Coronary artery (tissue), 2 donors: ENCODE data around the gene STMN1.
A peak's percentile ranks its signal among the peaks of the same experiment; 100 is the strongest.

Experiments used
- DNase-seq: peaks from one replicate; pipeline ENCODE4 v3.0.0-alpha.2; 2017; ENCODE audit warnings: low spot score
- H3K27ac ChIP-seq, 2 donors: fragments of 200-600 bp; sonication (generic); one replicate each; pipeline ENCODE4 v1.5.1; 2016 to 2019
- H3K4me3 ChIP-seq: fragments of 200-600 bp; sonication (generic); 2 replicates; pipeline ENCODE4 v1.5.1; 2016; ENCODE audit warnings: mild to moderate bottlenecking, moderate library complexity
- TF ChIP-seq, protein P1 (sequence below): fragments of 200-600 bp; sonication (generic); IDR thresholded peaks from one replicate; pipeline ENCODE4 v1.5.1; 2019; ENCODE audit warnings: antibody characterized with exemption

The STMN1 gene

DNA sequence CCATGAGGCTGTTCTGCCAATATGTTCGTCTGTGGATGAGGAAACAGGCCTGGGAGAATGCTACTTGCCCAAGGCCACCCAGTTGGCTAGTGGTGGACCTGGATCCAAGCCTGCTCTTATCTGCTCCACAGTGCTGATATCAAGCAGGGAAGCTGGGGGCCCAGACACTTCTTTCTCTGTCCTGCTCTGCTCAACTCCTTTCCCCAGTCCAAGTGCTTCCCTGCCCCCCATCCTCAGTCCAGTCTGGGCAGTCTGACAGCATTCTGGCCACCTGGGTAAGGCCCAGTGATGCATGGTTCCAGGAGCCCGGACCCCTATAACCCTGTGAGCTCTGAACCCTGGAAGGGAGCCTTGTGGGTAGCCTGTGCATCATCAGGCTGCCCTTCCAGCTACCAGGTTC lies 26.5 kb downstream of the STMN1 start:
- no peak for DNase-seq
- no peak overlapping the region for H3K27ac ChIP-seq
- TF ChIP-seq, protein P1, sequence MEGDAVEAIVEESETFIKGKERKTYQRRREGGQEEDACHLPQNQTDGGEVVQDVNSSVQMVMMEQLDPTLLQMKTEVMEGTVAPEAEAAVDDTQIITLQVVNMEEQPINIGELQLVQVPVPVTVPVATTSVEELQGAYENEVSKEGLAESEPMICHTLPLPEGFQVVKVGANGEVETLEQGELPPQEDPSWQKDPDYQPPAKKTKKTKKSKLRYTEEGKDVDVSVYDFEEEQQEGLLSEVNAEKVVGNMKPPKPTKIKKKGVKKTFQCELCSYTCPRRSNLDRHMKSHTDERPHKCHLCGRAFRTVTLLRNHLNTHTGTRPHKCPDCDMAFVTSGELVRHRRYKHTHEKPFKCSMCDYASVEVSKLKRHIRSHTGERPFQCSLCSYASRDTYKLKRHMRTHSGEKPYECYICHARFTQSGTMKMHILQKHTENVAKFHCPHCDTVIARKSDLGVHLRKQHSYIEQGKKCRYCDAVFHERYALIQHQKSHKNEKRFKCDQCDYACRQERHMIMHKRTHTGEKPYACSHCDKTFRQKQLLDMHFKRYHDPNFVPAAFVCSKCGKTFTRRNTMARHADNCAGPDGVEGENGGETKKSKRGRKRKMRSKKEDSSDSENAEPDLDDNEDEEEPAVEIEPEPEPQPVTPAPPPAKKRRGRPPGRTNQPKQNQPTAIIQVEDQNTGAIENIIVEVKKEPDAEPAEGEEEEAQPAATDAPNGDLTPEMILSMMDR: no peak
- no peak overlapping the region for H3K4me3 ChIP-seq

DNA sequence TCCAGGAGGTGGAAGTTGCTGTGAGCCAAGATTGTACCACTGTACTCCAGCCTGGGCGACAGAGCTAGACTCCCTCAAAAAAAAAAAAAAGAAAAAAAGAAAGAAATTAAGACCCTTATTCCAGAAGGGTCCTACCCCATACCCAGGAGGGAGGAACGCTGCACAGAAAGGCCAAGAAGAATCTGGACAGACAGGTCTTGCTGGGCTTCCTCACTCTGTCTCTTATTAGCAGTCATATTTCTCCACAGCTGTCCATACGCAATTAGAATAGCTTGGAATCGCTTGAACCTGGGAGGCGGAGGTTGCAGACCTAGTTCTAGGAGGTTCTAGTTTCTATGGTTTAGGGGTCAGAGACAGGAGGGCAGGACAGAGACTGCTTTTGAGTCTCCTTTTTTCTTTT lies 27.5 kb downstream of the STMN1 start:
- TF ChIP-seq, protein P1: no peak
- H3K27ac ChIP-seq: no peak overlapping the region
- no peak overlapping the region for H3K4me3 ChIP-seq
- no peak for DNase-seq

DNA sequence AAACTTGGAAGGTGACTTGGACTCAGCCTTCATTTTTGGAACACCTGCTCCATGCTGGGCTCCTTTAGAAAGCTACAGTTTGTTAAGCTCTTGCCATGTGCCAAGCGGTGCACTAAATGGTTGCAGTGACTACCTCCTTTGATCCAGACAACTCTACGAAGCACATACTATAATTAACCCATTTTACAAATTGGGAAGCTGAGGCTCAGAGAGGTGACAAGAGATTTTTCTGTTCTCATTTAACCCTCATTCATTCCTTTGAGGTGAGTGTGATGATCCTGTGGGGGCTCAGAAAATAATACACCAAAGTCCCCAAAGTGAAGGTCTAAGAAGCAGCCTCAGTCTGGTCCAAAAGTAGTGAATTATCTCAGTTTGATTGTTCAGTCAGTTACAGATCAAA lies 29.1 kb downstream of the STMN1 start:
- H3K27ac ChIP-seq: no peak overlapping the region
- DNase-seq: no peak
- no peak overlapping the region for H3K4me3 ChIP-seq
- TF ChIP-seq, protein P1: no peak

DNA sequence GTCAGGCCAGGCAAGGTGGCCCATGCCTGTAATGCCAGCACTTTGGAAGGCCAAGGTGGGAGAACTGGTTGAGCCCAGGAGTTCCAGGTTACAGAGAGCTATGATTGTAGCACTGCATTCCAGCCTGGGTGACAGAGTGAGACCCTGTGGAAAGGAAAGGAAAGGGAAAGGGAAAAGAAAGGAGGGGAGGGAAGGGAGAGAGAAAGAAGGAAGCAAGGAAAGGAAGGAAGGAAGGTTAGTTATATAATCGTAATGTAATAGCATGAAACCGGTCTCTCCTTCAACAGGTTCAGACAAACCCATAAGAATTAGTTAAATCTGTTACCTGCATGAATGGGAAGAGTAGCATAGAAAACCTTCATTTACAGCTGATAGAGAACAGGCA lies 29.5 kb downstream of the STMN1 start:
- DNase-seq: no peak
- no peak overlapping the region for H3K27ac ChIP-seq
- TF ChIP-seq, protein P1: no peak
- no peak overlapping the region for H3K4me3 ChIP-seq

DNA sequence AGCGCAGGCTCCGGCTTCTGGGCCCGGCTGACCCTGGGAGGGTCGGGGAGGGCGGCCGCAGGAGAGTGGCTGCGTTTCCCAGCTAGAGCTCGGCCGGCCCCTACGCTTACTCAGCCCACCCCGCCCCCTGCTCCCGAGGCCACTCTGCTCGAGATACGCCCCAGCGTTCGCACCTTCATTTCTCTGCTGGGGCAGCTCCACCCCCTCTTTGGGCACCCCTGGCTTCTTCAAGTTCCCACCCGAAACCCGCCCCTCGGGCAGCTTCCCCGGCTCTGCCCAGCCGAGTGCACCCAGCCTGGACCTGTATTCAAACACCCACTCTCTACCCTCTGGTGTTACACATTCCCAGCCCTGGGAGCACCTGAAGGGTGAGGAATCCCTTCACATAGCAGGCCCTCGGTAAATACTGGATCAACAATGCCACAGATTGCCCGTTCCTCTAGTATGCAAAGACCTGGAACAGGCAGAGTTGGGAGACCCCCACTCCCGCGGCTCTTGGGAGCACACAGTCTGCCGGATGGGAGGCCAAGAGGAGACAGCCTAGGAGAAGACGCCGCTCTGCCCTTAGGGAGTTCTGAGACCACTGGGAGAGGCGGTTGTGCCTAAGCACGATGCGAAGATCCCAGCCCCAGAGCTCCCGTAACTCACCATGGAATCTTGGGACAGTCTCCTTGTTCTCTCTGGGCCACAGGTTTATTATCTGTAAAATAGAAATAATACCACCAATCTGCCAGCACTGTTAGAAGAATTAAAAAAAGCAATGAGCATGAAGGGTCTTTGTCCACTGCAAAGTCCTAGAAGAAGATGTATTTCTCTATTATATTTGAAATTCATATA lies 30.1 kb downstream of the STMN1 start:
- Histone ChIP-seq H3K4me3 (peak overlapping the region; percentile 87), H3K27ac (peak overlapping the region; percentile 60 to 84)
- TF ChIP-seq, protein P1: no peak
- no peak for DNase-seq

DNA sequence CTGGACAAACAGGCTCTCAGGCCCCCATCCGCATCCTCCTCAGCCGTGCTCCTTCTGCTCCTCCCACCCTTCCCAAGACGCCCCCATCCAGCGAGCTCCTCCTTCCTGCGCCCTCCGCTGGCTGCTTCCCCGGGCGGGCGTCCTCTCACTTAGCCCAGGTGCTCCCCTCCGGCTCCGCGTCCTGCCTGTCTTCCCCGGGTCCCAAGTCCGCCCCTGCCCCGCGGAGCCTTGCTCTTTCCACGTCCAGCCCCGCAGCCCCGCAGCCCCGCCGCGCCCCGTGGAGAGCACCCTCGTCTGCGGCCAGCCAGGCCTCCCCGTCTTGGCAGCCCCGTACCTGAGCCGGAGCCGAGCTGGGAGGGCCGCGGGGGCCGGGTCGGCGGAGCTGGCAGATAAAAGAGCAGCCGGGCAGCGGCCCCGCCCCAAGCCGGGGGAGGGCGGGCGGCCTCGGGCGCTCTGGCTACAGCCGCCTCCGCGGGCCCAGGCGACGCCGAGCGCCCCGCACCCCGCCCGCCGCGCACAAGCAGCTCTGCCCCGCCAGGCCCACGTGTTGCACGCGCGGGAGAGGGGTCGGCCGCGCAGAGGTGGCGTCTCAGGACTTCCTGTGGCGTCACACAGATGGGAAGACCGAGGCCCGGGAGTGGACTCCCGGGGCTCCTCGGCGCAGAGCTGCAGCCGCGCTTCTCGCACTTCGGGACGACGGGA lies 30.9 kb downstream of the STMN1 start, which contains the start of gene PAQR7:
Gene PAQR7, minus strand, starts transcription at position 555 of the 702 bp plus-strand sequence. CDS start 11,869 bp downstream, outside the sequence.
- Histone ChIP-seq H3K4me3 (peak within 1 kb of the TSS; percentile 87), H3K27ac (peak within 1 kb of the TSS; percentile 60 to 84)
- peak; percentile 87 for DNase-seq
- TF ChIP-seq, protein P1: no peak
